NB4 (cell line): ENCODE measurements around the gene TUBB3.

Experiments used
- CTCF ChIP-seq: IDR thresholded peaks from one replicate; pipeline ENCODE4 v1.5.1; 2012; ENCODE audit warnings: low read depth, low read length
- MAX ChIP-seq: IDR thresholded peaks from 2 replicates; pipeline ENCODE4 v1.6.1; 2011; ENCODE audit warnings: low read depth, low read length
- MYC ChIP-seq: IDR thresholded peaks from 2 replicates; pipeline ENCODE4 v1.6.1; 2011; ENCODE audit warnings: low read depth, low read length
- POLR2A ChIP-seq: IDR thresholded peaks from 2 replicates; pipeline ENCODE4 v1.6.1; 2011; ENCODE audit warnings: mild to moderate bottlenecking; ENCODE audit not compliant: insufficient read length; ENCODE audit errors: extremely low read depth

- TF ChIP-seq MAX (no peak), CTCF (no peak), MYC (no peak), POLR2A (no peak)
Measured at GRCh38 chr16:89964201-89964600, 41.1 kb downstream of the TUBB3 start.
